Nephron progenitor cell (in vitro differentiated cells): ENCODE results near the gene YIF1A.

Experiments
- DNase-seq: peaks from one replicate; pipeline ENCODE4 v3.0.0; 2021
- H3K27ac Mint-ChIP-seq: 2 replicates; pipeline ENCODE4 v1.8.0; 2021; ENCODE audit warnings: mild to moderate bottlenecking, moderate library complexity, mixed read lengths
- H3K27me3 Mint-ChIP-seq: 2 replicates; pipeline ENCODE4 v1.8.0; 2021; ENCODE audit warnings: mild to moderate bottlenecking, low read depth, mixed read lengths; ENCODE audit not compliant: poor library complexity
- H3K36me3 Mint-ChIP-seq: 2 replicates; pipeline ENCODE4 v1.8.0; 2021; ENCODE audit warnings: low read depth, mixed read lengths
- H3K4me1 Mint-ChIP-seq: 2 replicates; pipeline ENCODE4 v1.8.0; 2021; ENCODE audit warnings: mixed read lengths
- H3K4me3 Mint-ChIP-seq: 2 replicates; pipeline ENCODE4 v1.8.0; 2021; ENCODE audit warnings: mild to moderate bottlenecking, moderate library complexity, mixed read lengths
- H3K9me3 Mint-ChIP-seq: 2 replicates; pipeline ENCODE4 v1.8.0; 2021; ENCODE audit warnings: mild to moderate bottlenecking, moderate library complexity, mixed read lengths
- CTCF ChIP-seq: fragments of 200-600 bp; sonication (generic); IDR thresholded peaks from 2 replicates; pipeline ENCODE4 v1.5.0; 2021; ENCODE audit warnings: antibody characterized with exemption

The YIF1A gene

DNA sequence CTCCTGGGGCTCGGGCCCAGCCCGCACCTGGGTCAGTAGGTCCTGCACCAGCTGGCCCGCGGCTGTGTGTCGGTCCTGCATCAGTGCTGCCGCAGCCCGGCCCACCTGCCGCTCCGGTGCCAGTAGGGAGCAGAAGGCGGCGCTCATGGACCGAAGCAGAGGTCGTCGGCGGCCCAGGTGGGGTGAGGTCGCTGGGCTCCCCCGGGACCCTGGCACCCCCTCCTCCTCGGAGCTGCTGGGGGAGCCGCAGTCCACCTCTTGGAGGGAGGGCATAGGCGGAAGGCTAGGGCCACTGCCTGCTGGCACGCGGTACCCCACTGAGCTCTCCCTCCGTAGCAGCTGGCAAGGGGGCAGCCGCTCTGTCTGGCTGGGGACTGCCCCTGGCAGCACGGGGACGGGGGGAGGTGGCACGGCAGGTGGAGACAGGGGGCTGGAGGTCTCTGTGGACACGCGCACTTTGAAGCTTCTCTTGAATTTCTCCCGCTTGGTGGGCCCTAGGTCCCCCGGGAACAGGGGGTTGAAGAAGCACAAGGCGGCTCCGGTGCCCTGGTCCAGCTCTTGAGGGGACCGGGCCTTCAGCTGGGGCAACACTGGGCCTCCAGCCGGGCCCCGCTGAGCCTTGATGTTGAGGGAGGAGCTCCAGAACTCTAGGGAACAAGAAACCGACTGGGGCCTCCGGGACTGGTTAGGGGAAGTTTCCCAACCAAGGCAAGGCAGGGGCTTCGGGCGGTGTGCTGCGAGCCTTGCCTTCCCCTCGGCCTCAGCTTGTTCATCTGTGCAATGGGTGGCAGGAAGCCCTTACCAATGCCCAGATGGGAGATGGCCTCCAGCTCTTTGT is 45.9 kb upstream of the YIF1A start:
- DNase-seq, result no peak

DNA sequence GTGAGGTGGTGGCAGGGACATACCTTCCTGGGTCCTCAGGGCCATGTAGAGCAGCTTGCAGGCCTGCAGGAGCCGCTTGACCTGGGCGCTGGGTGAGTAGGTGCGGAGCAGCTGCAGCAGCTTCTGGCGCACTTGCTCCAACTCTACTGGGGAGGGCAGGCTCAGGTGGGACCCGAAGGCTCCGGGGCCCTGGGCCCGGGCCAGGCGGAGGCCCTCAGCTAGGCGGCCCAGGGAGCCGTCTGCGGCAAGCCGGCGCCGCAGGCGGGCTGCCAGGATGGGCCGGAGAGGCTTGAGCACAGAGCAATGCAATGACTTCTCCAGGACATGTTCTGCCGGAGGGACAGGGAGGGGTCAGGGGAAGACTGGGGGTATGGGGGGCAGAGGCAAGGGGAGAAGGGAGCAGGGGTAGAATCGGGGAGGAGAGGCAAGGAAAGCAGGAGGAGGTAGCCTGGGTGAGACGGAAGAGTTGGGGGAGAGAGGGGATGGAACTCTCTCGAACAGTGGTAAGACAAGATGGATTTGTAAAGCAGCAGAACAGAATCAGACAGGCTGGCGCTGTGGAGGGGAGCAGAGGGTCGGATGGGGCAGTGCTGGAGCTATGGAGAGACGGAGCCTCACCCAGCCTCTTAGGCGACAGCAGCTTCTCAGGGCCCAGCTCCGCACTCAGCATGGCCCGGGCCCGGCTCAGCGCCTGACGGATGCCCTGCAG is 45.1 kb upstream of the YIF1A start:
- H3K4me1 Mint-ChIP-seq, result peaks cover 35% of the 10 kb centered on the region
- H3K9me3 Mint-ChIP-seq, result no peaks in the 10 kb centered on the region
- DNase-seq, result no peak
- no peaks in the 10 kb centered on the region for H3K27me3 Mint-ChIP-seq
- peak overlapping the region; percentile 56 for H3K4me3 Mint-ChIP-seq
- TF ChIP-seq CTCF, result no peak
- H3K27ac Mint-ChIP-seq, result no peak overlapping the region
- H3K36me3 Mint-ChIP-seq, result no peaks in the 10 kb centered on the region

More for the DNA sequence above, 45.9 kb upstream of the YIF1A start:
- no peak for TF ChIP-seq CTCF
- Mint-ChIP-seq H3K27ac (no peak overlapping the region), H3K27me3 (no peaks in the 10 kb centered on the region), H3K9me3 (no peaks in the 10 kb centered on the region), H3K4me1 (peaks cover 35% of the 10 kb centered on the region), H3K4me3 (peak overlapping the region; percentile 68), H3K36me3 (no peaks in the 10 kb centered on the region)

GRCh38 chr11:66333220-66333877 is 44.4 kb upstream of the YIF1A start:
- H3K27me3 Mint-ChIP-seq, result no peaks in the 10 kb centered on the region
- no peaks in the 10 kb centered on the region for H3K9me3 Mint-ChIP-seq
- no peaks in the 10 kb centered on the region for H3K36me3 Mint-ChIP-seq
- DNase-seq, result no peak
- no peak overlapping the region for H3K4me3 Mint-ChIP-seq
- no peak for TF ChIP-seq CTCF
- peaks cover 41% of the 10 kb centered on the region for H3K4me1 Mint-ChIP-seq
- H3K27ac Mint-ChIP-seq, result no peak overlapping the region

- H3K9me3 Mint-ChIP-seq, result no peaks in the 10 kb centered on the region
- no peaks in the 10 kb centered on the region for H3K36me3 Mint-ChIP-seq
- DNase-seq, result no peak
- H3K4me1 Mint-ChIP-seq, result peaks cover 48% of the 10 kb centered on the region
- H3K4me3 Mint-ChIP-seq, result no peak overlapping the region
- TF ChIP-seq CTCF, result no peak
- H3K27ac Mint-ChIP-seq, result no peak overlapping the region
- peaks cover under 1% of the 10 kb centered on the region for H3K27me3 Mint-ChIP-seq
These were observed 43.7 kb upstream of the YIF1A start for GRCh38 chr11:66332371-66333219.

DNA sequence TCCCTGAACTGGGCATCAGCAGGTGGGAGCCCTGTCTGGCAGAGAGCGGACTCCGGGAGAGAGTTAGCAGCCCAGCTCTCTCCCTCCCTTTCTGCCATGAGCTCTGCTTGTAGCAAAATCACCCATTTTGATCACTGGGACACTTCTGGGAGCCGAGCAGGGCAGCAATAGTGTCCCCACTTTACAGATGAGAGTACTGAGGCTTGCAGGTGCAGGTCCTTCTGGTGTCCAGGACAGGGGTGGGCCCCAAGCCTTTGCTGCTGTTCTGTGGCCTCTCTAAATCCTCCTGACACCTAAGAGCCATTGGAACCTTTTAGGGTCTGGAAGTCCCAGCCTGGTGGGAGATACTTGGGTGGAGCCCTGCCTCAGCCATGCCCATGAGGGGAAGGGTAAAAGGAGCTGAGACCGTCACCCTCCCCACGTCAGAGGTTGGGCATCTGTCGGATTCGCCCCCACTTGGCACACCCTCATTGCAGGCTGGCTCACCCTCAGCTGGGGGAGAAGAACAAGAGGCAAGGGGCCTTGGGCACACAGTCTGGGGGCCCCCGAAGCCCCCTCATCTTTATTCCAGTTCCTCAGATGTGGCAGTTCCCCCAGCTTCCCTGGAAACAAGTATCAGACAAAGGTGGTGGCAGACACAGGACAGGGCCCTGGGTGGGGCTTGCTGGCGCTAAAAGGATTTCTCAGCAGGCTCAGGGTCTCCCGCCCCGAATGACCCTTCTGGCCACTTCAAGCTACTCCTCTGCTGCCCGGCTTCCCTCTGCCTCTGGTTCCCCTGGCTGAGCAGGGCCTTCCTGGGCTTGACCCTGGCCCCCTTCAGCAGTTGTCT is 42.8 kb upstream of the YIF1A start:
- no peak overlapping the region for H3K27ac Mint-ChIP-seq
- no peak overlapping the region for H3K4me3 Mint-ChIP-seq
- TF ChIP-seq CTCF, result no peak
- H3K9me3 Mint-ChIP-seq, result no peaks in the 10 kb centered on the region
- H3K4me1 Mint-ChIP-seq, result peaks cover 48% of the 10 kb centered on the region
- no peaks in the 10 kb centered on the region for H3K36me3 Mint-ChIP-seq
- no peak for DNase-seq
- peaks cover 5% of the 10 kb centered on the region for H3K27me3 Mint-ChIP-seq
